ENCODE data around the gene WNK2.

Gene WNK2

GRCh38 chr9:93253633-93254032 lies 69.7 kb downstream of the WNK2 start:
- DNase-seq (ENCODE audit: low read depth in 4 of 4, low spot score in 1 of 4): no peak

- no peak for DNase-seq (ENCODE audit: low read depth in 4 of 4, low spot score in 1 of 4)
These were observed 70.1 kb downstream of the WNK2 start for GRCh38 chr9:93254061-93254481.

- DNase-seq (ENCODE audit: low read depth in 4 of 4, low spot score in 1 of 4): no peak
These were observed 71.0 kb downstream of the WNK2 start for GRCh38 chr9:93254806-93255493.

GRCh38 chr9:93255494-93255867 lies 71.5 kb downstream of the WNK2 start:
- DNase-seq (ENCODE audit: low read depth in 4 of 4, low spot score in 1 of 4): no peak

- DNase-seq (ENCODE audit: low read depth in 4 of 4, low spot score in 1 of 4): no peak
These were observed 72.3 kb downstream of the WNK2 start for GRCh38 chr9:93255994-93256877.

GRCh38 chr9:93256878-93257807 lies 73.2 kb downstream of the WNK2 start:
- DNase-seq (ENCODE audit: low read depth in 4 of 4, low spot score in 1 of 4): no peak

GRCh38 chr9:93257808-93258331 lies 73.9 kb downstream of the WNK2 start:
- DNase-seq (ENCODE audit: low read depth in 4 of 4, low spot score in 1 of 4): no peak

GRCh38 chr9:93258419-93258817 lies 74.5 kb downstream of the WNK2 start:
- no peak for DNase-seq (ENCODE audit: low read depth in 4 of 4, low spot score in 1 of 4)

- no peak for DNase-seq (ENCODE audit: low read depth in 4 of 4, low spot score in 1 of 4)
These were observed 75.0 kb downstream of the WNK2 start for GRCh38 chr9:93258818-93259489.

GRCh38 chr9:93259490-93260262 lies 75.7 kb downstream of the WNK2 start:
- DNase-seq (ENCODE audit: low read depth in 4 of 4, low spot score in 1 of 4): no peak

- no peak for DNase-seq (ENCODE audit: low read depth in 4 of 4, low spot score in 1 of 4)
These were observed 76.5 kb downstream of the WNK2 start for GRCh38 chr9:93260263-93261066.

GRCh38 chr9:93261281-93261680 lies 77.3 kb downstream of the WNK2 start:
- no peak for DNase-seq (ENCODE audit: low read depth in 4 of 4, low spot score in 1 of 4)

GRCh38 chr9:93261735-93262523 lies 78.0 kb downstream of the WNK2 start:
- DNase-seq (ENCODE audit: low read depth in 4 of 4, low spot score in 1 of 4): no peak

- no peak for DNase-seq (ENCODE audit: low read depth in 4 of 4, low spot score in 1 of 4)
These were observed 78.8 kb downstream of the WNK2 start for GRCh38 chr9:93262537-93263310.

GRCh38 chr9:93263334-93264229 lies 79.6 kb downstream of the WNK2 start:
- no peak for DNase-seq (ENCODE audit: low read depth in 4 of 4, low spot score in 1 of 4)

- no peak for DNase-seq (ENCODE audit: low read depth in 4 of 4, low spot score in 1 of 4)
These were observed 80.6 kb downstream of the WNK2 start for GRCh38 chr9:93264338-93265125.
